Ishikawa (cell line): ENCODE data around the gene DPPA3.

Source experiments
- CREB1 ChIP-seq: IDR thresholded peaks from 2 replicates; pipeline ENCODE4 v1.6.1; 2012; ENCODE audit warnings: low read depth
- EP300 ChIP-seq: IDR thresholded peaks from 2 replicates; pipeline ENCODE4 v1.6.1; 2012; ENCODE audit warnings: borderline replicate concordance
- FOXM1 ChIP-seq: IDR thresholded peaks from 2 replicates; pipeline ENCODE4 v1.6.1; 2012; ENCODE audit warnings: low read depth, borderline replicate concordance
- MAX ChIP-seq: IDR thresholded peaks from 2 replicates; pipeline ENCODE4 v1.6.1; 2012
- NFIC ChIP-seq: IDR thresholded peaks from 2 replicates; pipeline ENCODE4 v1.6.1; 2012
- RAD21 ChIP-seq: IDR thresholded peaks from 2 replicates; pipeline ENCODE4 v1.6.1; 2012; ENCODE audit warnings: low read depth
- REST ChIP-seq: IDR thresholded peaks from 2 replicates; pipeline ENCODE4 v1.6.1; 2012; ENCODE audit warnings: low read depth, mild to moderate bottlenecking
- TAF1 ChIP-seq: IDR thresholded peaks from 2 replicates; pipeline ENCODE4 v1.6.1; 2012; ENCODE audit warnings: low read depth, mild to moderate bottlenecking
- TCF12 ChIP-seq: IDR thresholded peaks from 2 replicates; pipeline ENCODE4 v1.6.1; 2012; ENCODE audit warnings: low read depth
- USF1 ChIP-seq: IDR thresholded peaks from 2 replicates; pipeline ENCODE4 v1.6.1; 2012

GRCh38 chr12:7758766-7759140, 47.5 kb downstream of the DPPA3 start:
- no peak for TF ChIP-seq NFIC
- no peak for TF ChIP-seq CREB1
- no peak for TF ChIP-seq REST
- TF ChIP-seq MAX = no peak
- TF ChIP-seq EP300 = no peak
- TF ChIP-seq TAF1 = no peak
- no peak for TF ChIP-seq FOXM1
- no peak for TF ChIP-seq TCF12
- no peak for TF ChIP-seq RAD21
- TF ChIP-seq USF1 = no peak
